BJ (cell line): ENCODE results near the gene ASB11. TPM values are rescaled to one million over a fixed set of nuclear protein-coding genes. Genes with fewer than 3 reads are reported as not detected.
"Not testable (repeated sequence)": the region's sequence is repeated elsewhere in the genome, so short reads cannot be mapped to it uniquely, and the experiment has no call there.

Source experiments
- CTCF ChIA-PET: fragments of 350-600 bp; formaldehyde crosslinking; extraction: SDS; loops from one replicate; lab custom pipeline; 2021; ENCODE audit warnings: antibody characterized with exemption, inconsistent platforms; lab: Yijun Ruan, JAX
- POLR2A ChIA-PET: fragments of 300-600 bp; sonication (Branson Sonifier 250); formaldehyde crosslinking; extraction: SDS; loops from one replicate; lab custom pipeline; 2021; ENCODE audit warnings: antibody characterized with exemption; lab: Charles Lee
- DNase-seq: peaks from one replicate; pipeline ENCODE4 v3.0.0-alpha.2; 2011; ENCODE audit warnings: low read depth
- H3K27me3 ChIP-seq: 2 replicates; pipeline ENCODE4 v1.6.0; 2011; ENCODE audit warnings: low read length; ENCODE audit not compliant: control insufficient read depth, insufficient read depth
- H3K36me3 ChIP-seq: 2 replicates; pipeline ENCODE4 v1.5.1; 2011; ENCODE audit warnings: low read length; ENCODE audit not compliant: control insufficient read depth, insufficient read depth
- H3K4me3 ChIP-seq: 2 replicates; pipeline ENCODE4 v1.5.1; 2011; ENCODE audit warnings: low read depth, mild to moderate bottlenecking, control low read depth, low read length
- CTCF ChIP-seq: IDR thresholded peaks from 2 replicates; pipeline ENCODE4 v1.5.1; 2011; ENCODE audit warnings: low read depth, mild to moderate bottlenecking, control low read depth, inconsistent platforms, low read length, moderate library complexity; ENCODE audit not compliant: insufficient read depth
- polyA plus RNA-seq: library from polyadenylated mRNA; depleted of rRNA; stranded (reverse); fragments of >200 nt; gene quantifications from 2 replicates; pipeline ENCODE4 v1.2.3, GENCODE V29; 2011

The ASB11 gene
- polyA plus RNA-seq, 1 experiment: not detected

- Histone ChIP-seq H3K36me3 (no peaks in the 10 kb centered on the region), H3K4me3 (no peak overlapping the region), H3K27me3 (no peaks in the 10 kb centered on the region)
- POLR2A ChIA-PET: no interaction called here
- CTCF ChIA-PET: no interaction called here
- no peak for TF ChIP-seq CTCF
- no peak for DNase-seq
These were observed 37.8 kb downstream of the ASB11 start for GRCh38 chrX:15277604-15278003.

GRCh38 chrX:15274946-15275345, 40.5 kb downstream of the ASB11 start:
- Histone ChIP-seq H3K4me3 (no peak overlapping the region), H3K36me3 (no peaks in the 10 kb centered on the region), H3K27me3 (no peaks in the 10 kb centered on the region)
- ChIA-PET POLR2A (no interaction called here), CTCF (interaction anchor here (0.7 kb wide), 1 partner anchor 647 kb away, joined by 3 read pairs; no protein-coding TSS in a partner anchor)
- DNase-seq: no peak
- no peak for TF ChIP-seq CTCF

GRCh38 chrX:15273275-15273674, 42.2 kb downstream of the ASB11 start:
- H3K27me3 ChIP-seq, POLR2A ChIA-PET, H3K36me3 ChIP-seq, H3K4me3 ChIP-seq, CTCF ChIA-PET, DNase-seq: not testable (repeated sequence)

- ChIA-PET POLR2A (no interaction called here), CTCF (no interaction called here)
- no peak overlapping the region for H3K4me3 ChIP-seq
- no peaks in the 10 kb centered on the region for H3K36me3 ChIP-seq
- no peaks in the 10 kb centered on the region for H3K27me3 ChIP-seq
- no peak for TF ChIP-seq CTCF
- DNase-seq: no peak
These were observed 43.7 kb downstream of the ASB11 start for GRCh38 chrX:15271757-15272156.

GRCh38 chrX:15269618-15270521, 45.6 kb downstream of the ASB11 start, which contains the start of gene ASB9:
ASB9 (minus strand) TSS chrX:15270083; CDS start chrX:15269874, 209 bp downstream.
- DNase-seq: no peak
- CTCF ChIA-PET: no interaction called here
- peak within 1 kb of the TSS; percentile 20 for H3K4me3 ChIP-seq
- H3K36me3 ChIP-seq: no peaks in the 10 kb centered on the region
- no peak for TF ChIP-seq CTCF
- H3K27me3 ChIP-seq: no peaks in the 10 kb centered on the region
- POLR2A ChIA-PET: no interaction called here

GRCh38 chrX:15269120-15269519, 46.3 kb downstream of the ASB11 start:
- no peak for DNase-seq
- no peak overlapping the region for H3K4me3 ChIP-seq
- H3K36me3 ChIP-seq: no peaks in the 10 kb centered on the region
- ChIA-PET CTCF (no interaction called here), POLR2A (no interaction called here)
- H3K27me3 ChIP-seq: no peaks in the 10 kb centered on the region
- no peak for TF ChIP-seq CTCF
